ENCODE data around the gene TPCN2.
A peak's percentile ranks its signal among the peaks of the same experiment; 100 is the strongest.

The TPCN2 gene

GRCh38 chr11:69039501-69039900, 9.2 kb upstream of the TPCN2 start:
- no peak for DNase-seq

- no peak for DNase-seq
Observed at GRCh38 chr11:69040051-69040450, 8.7 kb upstream of the TPCN2 start.

- no peak for DNase-seq
Observed at GRCh38 chr11:69040581-69041260, 8.0 kb upstream of the TPCN2 start.

GRCh38 chr11:69041516-69041915, 7.2 kb upstream of the TPCN2 start:
- DNase-seq, result no peak

GRCh38 chr11:69044111-69045013, 4.4 kb upstream of the TPCN2 start:
- DNase-seq, result peak; percentile 76

- no peak for DNase-seq
Observed at GRCh38 chr11:69048031-69048693, 570 bp upstream of the TPCN2 start.

- no peak for DNase-seq
Observed at GRCh38 chr11:69049490-69049867, 747 bp downstream of the TPCN2 start.

GRCh38 chr11:69050592-69051380, 2.1 kb downstream of the TPCN2 start:
- DNase-seq, result no peak

- DNase-seq, result no peak
Observed at GRCh38 chr11:69051381-69052342, 2.9 kb downstream of the TPCN2 start.

- DNase-seq, result no peak
Observed at GRCh38 chr11:69052343-69053168, 3.8 kb downstream of the TPCN2 start.

- no peak for DNase-seq
Observed at GRCh38 chr11:69053169-69053477, 4.4 kb downstream of the TPCN2 start.

GRCh38 chr11:69053546-69054396, 5.0 kb downstream of the TPCN2 start:
- DNase-seq, result no peak

- no peak for DNase-seq
Observed at GRCh38 chr11:69054397-69055211, 5.9 kb downstream of the TPCN2 start.

- DNase-seq, result no peak
Observed at GRCh38 chr11:69055212-69055586, 6.5 kb downstream of the TPCN2 start.

- no peak for DNase-seq
Observed at GRCh38 chr11:69055598-69056516, 7.1 kb downstream of the TPCN2 start.

GRCh38 chr11:69057236-69057635, 8.5 kb downstream of the TPCN2 start:
- DNase-seq, result no peak

- no peak for DNase-seq
Observed at GRCh38 chr11:69057801-69058200, 9.1 kb downstream of the TPCN2 start.

All from retina (tissue), 1 donor.